Measurements from ENCODE around the gene PPAN. TPM values are rescaled to one million over a fixed set of nuclear protein-coding genes. Genes with fewer than 3 reads are reported as not detected.

PPAN gene
- total and polyA plus RNA-seq, 2 experiments from 2014 or later, result 42.9 to 67.3 TPM

DNA sequence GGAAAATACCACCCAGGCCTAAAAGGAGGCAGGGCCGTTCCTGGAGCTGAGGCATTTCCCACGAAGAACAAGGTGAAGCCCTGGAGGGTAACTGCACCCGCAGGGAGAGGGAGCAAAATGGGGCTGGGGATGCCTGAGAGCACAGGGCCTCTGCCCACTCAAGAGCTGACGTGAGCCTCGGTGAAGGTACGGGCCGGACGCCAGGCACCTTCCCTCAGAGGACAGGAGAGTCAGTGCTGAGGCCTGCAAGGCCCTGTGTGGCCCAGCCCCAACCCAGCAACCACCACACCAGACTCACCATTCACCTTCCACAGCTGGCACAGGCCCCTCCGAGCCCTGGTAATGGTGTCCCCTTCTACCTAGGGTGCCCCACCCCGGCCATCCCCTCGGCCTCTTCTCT lies 52.3 kb downstream of the PPAN start:
- Histone ChIP-seq H3K4me1 (ENCODE audit: low read depth) (no peaks in the 10 kb centered on the region), H3K27me3 (no peaks in the 10 kb centered on the region), H3K9me3 (ENCODE audit: low read depth) (no peaks in the 10 kb centered on the region), H3K36me3 (peaks cover 61% of the 10 kb centered on the region), H3K4me3 (no peak overlapping the region), H3K27ac (no peak overlapping the region)
- DNase-seq (ENCODE audit: low read depth in 1 of 2, low spot score in 1 of 2), result no peak
- TF ChIP-seq CTCF (IDR thresholded peaks at IDR 0.05; ENCODE audit: low read depth, low read length), result no peak

- Histone ChIP-seq H3K27me3 (no peaks in the 10 kb centered on the region), H3K4me3 (no peak overlapping the region), H3K36me3 (peaks cover 54% of the 10 kb centered on the region), H3K4me1 (ENCODE audit: low read depth) (no peaks in the 10 kb centered on the region), H3K9me3 (ENCODE audit: low read depth) (no peaks in the 10 kb centered on the region), H3K27ac (no peak overlapping the region)
- no peak for TF ChIP-seq CTCF (IDR thresholded peaks at IDR 0.05; ENCODE audit: low read depth, low read length)
- no peak for DNase-seq (ENCODE audit: low read depth in 1 of 2, low spot score in 1 of 2)
Observed at GRCh38 chr19:10159610-10160009, 53.4 kb downstream of the PPAN start.

Other genes with a start within 250 kb of the PPAN start
- 36.2 and 55.1 TPM in 2 replicates for gene OLFM2, start 169.8 kb upstream of the PPAN start, total RNA-seq
- 27.1 and 40.3 TPM in 2 replicates for gene OLFM2, start 169.8 kb upstream of the PPAN start, polyA plus RNA-seq
- gene COL5A3, start 95.9 kb upstream of the PPAN start, total RNA-seq, result not detected in 2 replicates
- 0.24 TPM in 1 of 2 replicates, not detected in the other for gene COL5A3, start 95.9 kb upstream of the PPAN start, polyA plus RNA-seq
- not detected in 2 replicates for gene RDH8, start 92.9 kb upstream of the PPAN start, total RNA-seq
- gene RDH8, start 92.9 kb upstream of the PPAN start, polyA plus RNA-seq, result not detected in 2 replicates
- 3.4 and 7.8 TPM in 2 replicates for gene SHFL, start 20.0 kb upstream of the PPAN start, total RNA-seq
- gene SHFL, start 20.0 kb upstream of the PPAN start, polyA plus RNA-seq, result 2.2 and 4.8 TPM in 2 replicates
- 0.51 and 0.88 TPM in 2 replicates for gene ANGPTL6, start 3.7 kb upstream of the PPAN start, total RNA-seq
- 0.62 and 0.75 TPM in 2 replicates for gene ANGPTL6, start 3.7 kb upstream of the PPAN start, polyA plus RNA-seq
- gene P2RY11, start 5.3 kb downstream of the PPAN start, total RNA-seq, result 13.7 and 19.4 TPM in 2 replicates
- 13.1 and 14.1 TPM in 2 replicates for gene P2RY11, start 5.3 kb downstream of the PPAN start, polyA plus RNA-seq
- 353 and 384 TPM in 2 replicates for gene EIF3G, start 13.5 kb downstream of the PPAN start, total RNA-seq
- 206 and 223 TPM in 2 replicates for gene EIF3G, start 13.5 kb downstream of the PPAN start, polyA plus RNA-seq
- gene DNMT1, start 88.6 kb downstream of the PPAN start, total RNA-seq, result 78.2 and 100 TPM in 2 replicates
- gene DNMT1, start 88.6 kb downstream of the PPAN start, polyA plus RNA-seq, result 106 TPM in 2 replicates
- 5.7 and 7.7 TPM in 2 replicates for gene S1PR2, start 125.0 kb downstream of the PPAN start, total RNA-seq
- gene S1PR2, start 125.0 kb downstream of the PPAN start, polyA plus RNA-seq, result 1.8 and 2.1 TPM in 2 replicates
- gene MRPL4, start 145.9 kb downstream of the PPAN start, total RNA-seq, result 119 and 129 TPM in 2 replicates
- gene MRPL4, start 145.9 kb downstream of the PPAN start, polyA plus RNA-seq, result 78.5 and 81.2 TPM in 2 replicates
- gene ICAM1, start 164.8 kb downstream of the PPAN start, total RNA-seq, result 0.18 and 0.57 TPM in 2 replicates
- gene ICAM1, start 164.8 kb downstream of the PPAN start, polyA plus RNA-seq, result 0.50 and 0.77 TPM in 2 replicates
- gene ICAM4, start 180.6 kb downstream of the PPAN start, total RNA-seq, result 21.8 and 23.4 TPM in 2 replicates
- 19.0 and 24.0 TPM in 2 replicates for gene ICAM4, start 180.6 kb downstream of the PPAN start, polyA plus RNA-seq
- 22.9 and 53.0 TPM in 2 replicates for gene ICAM5, start 183.6 kb downstream of the PPAN start, total RNA-seq
- 21.0 and 31.9 TPM in 2 replicates for gene ICAM5, start 183.6 kb downstream of the PPAN start, polyA plus RNA-seq
- 4.1 and 9.3 TPM in 2 replicates for gene ZGLP1, start 203.5 kb downstream of the PPAN start, total RNA-seq
- 6.2 and 12.2 TPM in 2 replicates for gene ZGLP1, start 203.5 kb downstream of the PPAN start, polyA plus RNA-seq
- gene FDX2, start 209.7 kb downstream of the PPAN start, total RNA-seq, result 28.9 and 42.9 TPM in 2 replicates
- 40.9 and 70.9 TPM in 2 replicates for gene FDX2, start 209.7 kb downstream of the PPAN start, polyA plus RNA-seq
- gene RAVER1, start 227.2 kb downstream of the PPAN start, total RNA-seq, result 46.9 and 56.2 TPM in 2 replicates
- gene RAVER1, start 227.2 kb downstream of the PPAN start, polyA plus RNA-seq, result 68.2 and 71.2 TPM in 2 replicates
- gene ICAM3, start 233.3 kb downstream of the PPAN start, total RNA-seq, result 2.9 and 9.0 TPM in 2 replicates
- 8.6 and 12.7 TPM in 2 replicates for gene ICAM3, start 233.3 kb downstream of the PPAN start, polyA plus RNA-seq